ENCODE results near the gene NAALADL2.

Gene NAALADL2

DNA sequence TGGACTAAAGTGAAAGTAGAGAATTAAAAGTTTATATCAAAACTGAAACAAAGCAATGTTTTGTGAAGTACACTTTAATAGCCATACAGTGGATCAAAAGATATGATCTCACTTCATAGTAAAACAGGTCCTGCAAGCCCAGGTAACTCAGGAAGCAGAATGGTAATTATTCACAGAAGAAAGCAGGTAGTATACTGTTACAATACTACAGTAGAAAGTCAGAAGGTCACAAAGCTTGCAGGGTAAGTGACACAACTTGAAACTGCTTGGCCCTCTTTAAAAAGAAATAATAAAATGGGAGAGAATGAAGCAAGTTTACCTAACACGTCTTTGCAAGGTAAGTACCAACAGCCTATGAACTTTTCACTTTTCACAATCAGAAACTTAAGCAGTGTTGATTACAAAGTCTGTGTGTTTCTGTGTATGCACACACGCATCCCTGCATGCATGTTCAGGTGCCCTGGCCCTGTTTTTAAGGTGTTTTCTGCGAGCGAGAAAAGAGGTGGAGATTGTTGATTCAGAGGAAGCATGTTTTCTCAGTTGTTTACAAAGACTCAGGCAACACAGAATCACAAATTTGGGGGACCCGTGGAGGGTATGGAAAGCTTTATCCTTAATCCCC is at the start of gene NAALADL2:
TSS of gene NAALADL2 (plus strand) at position 221 of the 622 bp plus-strand sequence.
- DNase-seq: no peak

DNA sequence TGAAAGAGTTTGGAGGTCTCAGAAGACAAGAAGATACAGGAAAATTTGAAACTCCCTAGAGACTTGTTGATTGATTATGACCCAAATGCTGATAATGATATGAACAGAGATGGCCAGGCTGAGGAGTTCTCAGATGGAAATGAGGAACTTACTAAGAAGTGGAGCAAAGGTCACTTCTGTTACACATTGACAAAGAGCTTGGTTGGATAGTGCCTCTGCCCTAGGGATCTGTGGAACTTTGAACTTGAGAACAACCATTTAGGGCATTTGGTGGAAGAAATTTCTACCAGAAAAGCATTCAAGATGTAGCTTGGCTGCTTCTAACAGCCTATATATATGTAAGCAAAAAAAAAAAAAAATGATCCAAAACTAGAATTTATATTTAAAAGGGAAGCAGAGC is 48.9 kb upstream of the NAALADL2 start:
- DNase-seq: no peak

DNA sequence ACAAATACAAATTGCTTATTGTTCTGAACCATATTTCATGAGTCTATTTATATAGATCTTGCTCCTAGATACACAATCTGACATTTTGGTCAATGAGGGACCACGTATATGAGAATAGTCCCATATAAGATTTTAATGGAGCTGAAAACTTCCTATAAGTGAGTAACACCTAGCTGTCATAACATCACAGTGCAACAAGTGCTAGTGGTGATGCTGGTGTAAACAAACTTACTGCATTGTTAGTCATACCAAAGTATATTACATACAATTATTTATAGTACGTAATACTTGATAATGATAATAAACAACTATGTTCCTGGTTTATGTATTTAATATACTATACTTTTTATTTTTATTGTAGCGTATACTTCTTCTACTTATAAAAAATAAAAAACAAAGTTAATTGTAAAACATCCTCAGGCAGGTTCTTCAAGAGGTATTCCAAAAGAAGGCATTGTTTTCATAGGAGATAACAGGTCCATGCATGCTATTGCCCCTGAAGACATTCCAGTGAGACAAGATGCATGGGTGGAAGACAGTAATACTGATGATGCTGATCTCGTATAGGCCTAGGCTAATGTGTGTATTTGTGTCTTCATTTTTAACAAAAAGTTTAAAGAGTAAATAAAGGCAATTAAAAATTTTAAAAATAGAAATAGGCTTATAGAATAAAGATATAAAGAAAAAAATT is 46.8 kb upstream of the NAALADL2 start:
- DNase-seq: no peak

DNA sequence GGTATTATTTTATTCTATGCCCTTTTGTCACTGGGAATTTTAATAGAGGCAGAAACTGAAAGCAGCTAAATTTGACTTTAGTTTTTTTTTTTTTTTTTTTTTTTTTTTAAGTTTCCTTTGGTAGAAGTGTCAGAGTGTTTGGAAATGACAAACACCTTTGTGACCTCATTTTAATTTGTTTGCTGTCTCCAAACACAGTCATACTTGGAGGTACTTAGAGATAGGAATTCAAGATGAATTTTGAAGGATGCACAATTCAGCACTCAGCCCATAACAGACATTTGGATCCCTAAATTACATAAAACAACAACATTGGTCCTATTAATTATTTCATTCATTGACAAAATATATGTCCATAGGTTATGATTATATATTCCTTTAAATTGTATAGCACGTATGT is 43.4 kb upstream of the NAALADL2 start:
- no peak for DNase-seq

DNA sequence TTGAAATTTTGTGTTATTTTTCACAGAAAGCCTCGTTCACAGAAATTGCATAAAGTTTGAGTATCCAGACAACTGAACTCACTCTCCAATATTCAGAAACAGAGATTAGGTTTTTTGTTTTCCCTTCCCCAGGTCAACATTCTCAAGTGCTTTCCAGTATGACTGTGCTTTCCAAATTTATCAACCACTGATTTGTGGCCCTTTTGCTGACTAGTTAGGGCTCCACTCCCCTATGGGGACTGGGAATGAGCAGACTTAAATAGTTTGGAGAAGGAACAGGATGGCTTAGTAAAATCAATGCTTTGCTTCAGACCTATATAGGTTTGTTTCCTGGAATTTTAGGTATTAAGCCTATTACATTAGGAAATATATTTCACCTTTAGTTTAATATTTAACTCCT is 38.2 kb upstream of the NAALADL2 start:
- DNase-seq: no peak

DNA sequence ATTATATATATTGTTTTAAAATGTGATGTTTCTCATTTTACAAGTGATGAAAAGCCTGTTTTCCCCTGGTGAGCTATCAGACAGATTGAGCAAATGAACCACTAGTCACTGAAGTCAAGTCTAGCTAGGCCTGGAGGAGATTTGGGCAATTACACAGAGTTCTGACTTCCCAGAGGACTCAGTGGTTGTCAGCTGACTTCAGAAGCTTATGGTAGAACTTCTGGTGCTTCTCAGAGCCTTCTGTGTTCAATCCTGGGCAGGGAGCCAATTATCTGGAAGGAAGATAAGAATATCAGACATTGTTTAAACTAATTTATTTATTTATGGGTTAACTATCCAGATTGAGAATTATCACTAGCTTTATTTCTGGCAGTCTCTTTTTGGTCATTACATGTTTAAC is 37.7 kb upstream of the NAALADL2 start:
- DNase-seq: no peak

DNA sequence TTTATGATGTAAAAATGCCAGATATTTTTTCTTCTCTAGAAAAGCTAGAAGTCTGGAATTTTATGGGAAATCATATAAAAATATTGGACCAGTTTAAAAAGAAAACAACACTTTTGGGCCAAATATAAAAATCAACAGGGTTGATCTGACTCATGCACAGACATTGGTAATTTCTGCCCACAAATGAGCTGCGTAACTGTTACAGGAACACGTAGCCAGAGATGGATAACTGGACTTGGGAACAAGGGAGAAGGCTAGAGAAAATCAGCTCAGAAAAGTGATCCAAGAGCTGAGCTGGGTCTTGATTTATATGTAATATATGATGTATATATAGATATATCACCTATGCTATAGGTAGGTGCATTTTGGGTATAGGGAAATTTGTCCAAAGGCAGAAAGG is 36.8 kb upstream of the NAALADL2 start:
- DNase-seq: no peak

DNA sequence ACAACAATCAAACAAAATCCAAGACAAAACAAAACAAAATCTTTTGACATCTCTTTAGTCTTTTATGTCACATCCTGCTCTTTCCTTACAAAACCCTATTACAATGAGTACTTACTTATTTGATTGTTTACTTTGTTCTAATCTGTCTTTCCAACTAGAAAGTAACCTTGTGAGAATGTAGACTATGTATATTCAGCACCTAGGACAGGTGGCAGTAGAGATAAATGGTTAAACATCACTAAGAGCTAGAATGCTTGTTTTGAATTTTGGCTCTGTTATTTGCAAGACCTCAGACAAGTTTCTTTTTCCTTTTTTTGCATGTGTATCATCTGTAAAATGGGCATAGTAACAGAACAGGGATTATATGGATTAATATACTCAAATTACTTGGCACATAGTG is 33.1 kb upstream of the NAALADL2 start:
- DNase-seq: no peak

DNA sequence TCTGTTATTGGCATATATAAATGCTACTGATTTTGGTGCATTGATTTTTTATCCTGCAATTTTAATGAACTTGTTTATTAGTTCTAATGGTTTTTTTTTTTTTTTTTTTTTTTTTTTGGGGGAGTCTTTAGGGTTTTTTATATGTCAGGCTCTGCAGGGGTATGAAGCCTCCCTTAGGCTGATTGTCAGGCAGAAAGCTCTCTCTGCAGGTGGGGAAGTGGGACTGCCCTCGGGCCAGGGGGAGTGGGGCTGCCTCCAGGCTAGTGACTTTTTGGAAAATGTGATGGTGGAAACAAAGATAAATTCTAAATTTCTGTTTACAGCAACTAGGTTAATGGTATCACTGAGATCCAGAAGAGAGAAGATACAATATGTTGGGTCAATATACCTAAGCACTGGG is 14.4 kb upstream of the NAALADL2 start:
- DNase-seq: no peak

DNA sequence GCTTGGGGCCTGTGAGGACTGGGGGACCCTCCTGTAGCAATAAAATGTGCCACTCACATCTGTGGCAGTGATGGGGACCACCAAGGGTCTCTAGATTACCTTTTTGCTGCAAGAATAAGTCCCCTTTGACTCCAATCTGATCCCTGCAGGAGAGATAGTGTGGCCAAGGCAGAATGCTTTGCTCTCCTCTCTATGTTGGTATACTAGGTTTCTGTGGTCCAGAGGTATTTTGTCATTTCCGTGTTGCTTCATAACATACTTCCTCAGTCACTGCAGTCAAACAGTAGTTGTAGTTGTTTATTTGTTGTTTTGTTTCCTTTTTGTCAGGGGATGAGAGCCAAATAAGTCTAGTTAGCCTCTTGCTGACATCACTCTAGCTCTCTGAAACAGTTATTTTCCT is 13.1 kb upstream of the NAALADL2 start:
- no peak for DNase-seq

DNA sequence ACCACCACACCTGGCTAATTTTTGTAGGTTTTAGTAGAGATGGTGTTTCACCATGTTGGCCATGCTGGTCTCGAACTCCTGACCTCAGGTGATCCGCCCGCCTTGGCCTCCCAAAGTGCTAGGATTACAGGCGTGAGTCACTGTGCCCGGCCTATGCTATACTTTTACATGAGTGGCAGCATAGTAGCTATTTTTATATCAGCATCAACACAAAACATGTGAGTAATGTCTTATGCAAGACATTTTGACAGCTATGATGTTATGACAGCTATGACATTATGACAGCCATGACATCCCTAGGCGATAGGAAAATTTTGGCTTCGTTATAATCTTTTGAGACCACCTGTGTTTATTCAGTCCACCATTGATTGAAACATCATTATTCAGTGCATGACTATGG is 4.1 kb upstream of the NAALADL2 start:
- DNase-seq: no peak

DNA sequence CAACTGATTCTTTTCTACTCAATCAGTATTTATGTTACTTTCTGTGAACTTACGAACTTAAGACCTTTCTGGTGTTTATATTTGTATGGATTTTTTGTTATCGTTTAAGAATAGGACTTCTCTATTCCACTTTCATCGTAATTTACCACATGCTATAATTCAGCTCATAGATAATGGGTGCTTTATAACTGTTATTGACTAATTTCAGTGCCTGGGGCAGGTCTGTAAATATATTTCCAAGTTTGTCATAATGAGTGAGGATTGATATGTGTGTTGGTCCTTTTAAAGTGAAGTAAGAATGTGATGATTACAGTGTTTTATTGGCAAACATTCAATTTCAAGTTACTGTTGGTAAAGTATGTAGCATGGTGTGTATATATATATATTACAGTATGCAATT is 1.8 kb upstream of the NAALADL2 start:
- DNase-seq: no peak

DNA sequence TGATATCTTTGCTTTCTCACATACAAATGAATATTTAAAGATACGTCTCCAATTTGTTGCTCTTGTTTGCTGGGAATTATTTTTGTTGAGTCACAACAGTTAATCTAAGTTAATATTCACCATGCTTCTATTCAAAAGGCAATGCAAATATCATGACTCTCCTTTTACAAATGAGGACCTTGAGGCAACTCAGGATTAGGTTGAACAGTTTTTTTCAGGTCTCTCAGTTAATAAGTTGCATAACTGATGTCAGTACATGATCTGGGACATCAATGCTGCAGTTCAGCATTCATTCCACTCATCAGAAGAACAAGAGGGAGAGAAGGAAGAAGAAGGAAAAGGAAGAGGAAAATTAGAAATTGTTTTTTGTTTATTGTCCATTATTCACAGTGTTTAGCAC is 781 bp upstream of the NAALADL2 start:
- DNase-seq: no peak

DNA sequence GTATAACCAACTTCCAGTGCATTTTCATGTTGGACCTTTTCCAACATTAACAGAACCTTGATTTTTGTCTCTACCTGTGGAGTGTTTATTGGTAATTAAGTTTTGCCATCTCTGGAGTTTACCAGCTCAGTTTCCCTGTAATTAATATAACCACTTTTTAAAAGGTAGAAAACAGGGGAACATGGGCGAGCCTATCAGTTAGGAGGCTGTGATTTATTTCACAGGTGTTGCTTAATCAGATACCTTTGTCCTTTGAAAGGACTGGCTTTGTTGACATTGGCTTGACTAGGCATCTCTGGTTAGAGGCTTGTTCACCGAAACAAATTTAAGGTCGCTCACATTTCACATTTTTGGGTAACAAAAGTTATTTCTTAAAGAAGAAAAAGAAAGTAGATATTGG is 622 bp downstream of the NAALADL2 start:
- no peak for DNase-seq

DNA sequence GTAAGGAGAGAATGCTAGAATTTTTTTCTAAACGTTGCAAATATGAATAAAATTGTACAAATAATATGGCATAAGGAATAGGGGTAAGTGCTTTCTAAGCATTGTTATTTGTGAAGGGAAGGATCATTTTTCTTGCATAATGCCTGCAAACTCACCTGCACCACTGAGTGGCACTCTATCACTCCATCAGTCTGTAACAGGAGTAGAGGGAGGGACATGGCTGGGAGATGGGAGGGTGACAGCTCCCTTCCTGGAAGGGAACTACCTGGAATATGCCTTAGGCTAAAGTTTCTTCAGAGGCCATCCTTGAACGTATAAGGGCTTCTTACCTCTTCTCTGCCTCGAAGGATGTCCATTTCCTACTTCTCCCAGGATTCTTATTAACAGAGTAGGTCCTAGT is 3.0 kb downstream of the NAALADL2 start:
- peak; percentile 20 for DNase-seq

DNA sequence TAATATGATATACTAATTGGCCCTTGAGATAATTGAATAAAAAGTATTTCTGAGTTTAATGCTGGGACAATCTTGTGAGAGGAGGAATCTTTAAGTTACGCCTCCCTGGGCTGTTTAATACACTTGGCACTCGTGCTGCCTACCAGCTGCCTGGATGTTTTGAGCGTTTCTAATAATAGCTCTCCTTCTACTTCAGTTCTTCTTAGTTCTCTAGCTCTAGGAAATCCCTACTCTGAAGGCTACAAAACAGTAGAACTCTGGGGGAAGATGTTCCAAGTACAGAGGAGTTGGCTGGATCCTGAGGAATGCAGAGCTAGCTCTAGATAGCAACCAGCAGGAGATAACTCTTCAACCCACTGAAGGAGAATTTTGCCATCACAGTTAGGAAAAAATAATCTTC is 3.5 kb downstream of the NAALADL2 start:
- DNase-seq: no peak

DNA sequence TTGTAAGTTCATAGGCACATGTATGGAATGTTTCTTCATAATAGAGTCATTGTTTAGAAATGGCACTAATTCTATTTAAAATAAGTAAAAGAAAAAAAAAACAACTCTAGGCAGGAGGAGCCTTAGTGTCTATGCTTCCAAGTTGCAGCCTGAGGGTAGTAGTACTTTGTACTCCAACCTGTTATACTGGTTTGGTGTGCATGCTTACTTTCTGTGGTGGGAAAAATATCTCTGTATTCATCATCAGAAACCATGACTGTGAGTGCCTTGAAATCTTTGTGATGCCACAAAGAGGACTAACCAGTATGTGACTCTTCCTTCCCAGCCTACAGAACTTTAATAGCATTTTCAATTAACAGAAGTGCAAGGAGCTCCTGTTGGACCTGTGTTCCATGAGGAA is 4.4 kb downstream of the NAALADL2 start:
- no peak for DNase-seq

DNA sequence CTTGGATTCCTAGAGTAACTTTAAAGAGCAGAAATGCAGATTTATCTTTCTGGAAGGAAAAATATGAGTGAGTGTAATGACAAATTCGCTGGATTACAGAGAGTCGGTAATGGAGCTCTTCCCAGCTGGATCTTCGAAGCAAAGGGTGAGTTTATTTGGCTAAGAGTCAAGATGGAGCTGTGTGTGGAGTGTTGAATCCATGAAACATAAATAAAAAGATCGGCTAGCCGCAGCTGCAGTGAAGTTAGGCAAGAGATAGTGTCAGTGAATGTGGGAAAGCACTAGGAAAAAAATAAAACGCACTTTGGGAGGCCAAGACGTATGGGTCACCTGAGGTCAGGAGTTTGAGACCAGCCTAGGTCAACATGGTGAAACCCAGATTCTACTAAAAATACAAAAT is 10.3 kb downstream of the NAALADL2 start:
- no peak for DNase-seq

DNA sequence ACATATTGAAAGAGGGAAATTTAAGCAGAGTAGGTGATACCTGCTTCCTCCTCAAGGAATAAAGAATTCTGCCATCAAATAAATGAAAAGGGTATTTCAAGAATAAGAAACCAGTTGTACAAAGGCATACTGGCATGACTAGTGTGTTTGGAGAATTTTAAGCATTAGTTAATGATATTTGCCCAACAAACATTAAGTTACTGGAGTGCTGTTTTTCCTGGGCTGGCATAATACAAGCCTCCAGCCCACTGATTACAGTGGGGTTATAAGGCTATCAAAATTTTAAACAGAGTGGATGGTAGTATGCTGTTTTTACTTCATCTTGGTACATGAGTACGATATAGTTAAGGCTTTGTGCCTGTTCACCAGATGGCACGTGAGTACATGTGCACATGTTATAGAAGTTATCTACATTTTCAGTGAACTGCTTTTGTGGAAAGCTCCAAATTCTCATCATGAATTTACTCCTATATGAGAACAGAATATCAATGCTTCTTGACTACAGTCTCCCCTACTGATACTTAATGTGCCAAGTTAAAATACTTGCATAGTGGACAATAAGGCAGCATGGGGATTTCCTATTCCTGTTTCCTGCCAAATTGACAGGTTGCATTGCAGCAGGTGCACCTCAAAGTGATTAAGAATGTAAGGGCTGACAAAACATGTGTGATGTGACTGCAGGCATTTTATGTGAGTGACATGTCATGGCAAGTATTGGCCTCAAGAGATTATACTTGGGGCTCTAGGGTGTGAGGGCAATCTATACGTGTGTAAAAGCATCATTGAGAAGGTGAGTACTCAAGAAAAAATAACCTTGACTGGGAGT is 14.9 kb downstream of the NAALADL2 start:
- DNase-seq: no peak

DNA sequence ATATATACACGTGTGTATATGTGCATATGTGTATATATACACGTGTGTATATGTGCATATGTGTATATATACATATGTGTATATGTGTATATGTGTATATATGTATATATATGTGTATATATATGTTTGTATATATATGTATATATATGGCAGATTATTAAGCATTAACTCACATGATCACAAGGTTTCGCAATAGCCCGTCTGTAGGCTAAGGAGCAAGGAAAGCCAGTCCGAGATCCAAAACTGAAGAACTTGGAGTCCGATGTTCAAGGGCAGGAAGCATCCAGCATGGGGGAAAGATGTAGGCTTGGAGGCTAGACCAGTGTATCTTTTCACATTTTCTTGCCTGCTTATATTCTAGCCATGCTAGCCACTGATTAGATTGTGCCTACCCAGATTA is 23.7 kb downstream of the NAALADL2 start:
- no peak for DNase-seq

DNA sequence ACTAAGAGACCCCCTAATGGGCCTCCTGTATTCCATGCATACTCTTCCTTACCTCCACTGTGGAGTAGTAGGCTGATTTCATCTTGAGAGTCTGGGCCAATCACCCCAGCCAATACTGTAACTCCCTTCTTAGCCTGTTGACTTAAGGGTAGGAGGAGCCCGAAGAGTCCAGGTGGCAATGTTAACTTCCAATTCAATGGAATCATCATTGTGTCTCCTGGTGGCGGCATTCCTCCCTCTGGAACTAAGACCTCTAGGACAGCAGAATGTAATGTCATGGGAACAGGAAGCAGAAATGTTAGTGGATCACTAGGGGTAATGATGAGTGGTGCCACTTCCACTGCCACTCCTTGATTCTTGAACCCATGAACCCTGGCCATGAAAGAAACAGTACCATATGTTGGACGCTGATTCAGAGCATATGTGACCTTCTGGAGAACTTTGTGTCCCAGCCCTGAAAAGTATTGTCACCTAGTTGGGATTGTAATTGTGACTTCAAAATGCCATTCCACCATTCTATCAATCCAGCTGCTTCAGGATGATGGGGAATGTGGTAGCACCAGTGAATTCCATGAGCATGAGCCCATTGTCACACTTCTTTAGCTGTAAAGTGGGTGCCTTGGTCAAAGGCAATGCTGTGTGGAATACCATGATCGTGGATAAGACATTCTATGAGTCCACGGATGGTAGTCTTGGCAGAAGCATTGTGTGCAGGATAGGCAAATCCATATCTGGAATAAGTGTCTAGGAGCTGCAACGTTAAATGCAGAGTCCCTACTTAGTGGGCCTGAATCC is 24.9 kb downstream of the NAALADL2 start:
- DNase-seq: no peak

DNA sequence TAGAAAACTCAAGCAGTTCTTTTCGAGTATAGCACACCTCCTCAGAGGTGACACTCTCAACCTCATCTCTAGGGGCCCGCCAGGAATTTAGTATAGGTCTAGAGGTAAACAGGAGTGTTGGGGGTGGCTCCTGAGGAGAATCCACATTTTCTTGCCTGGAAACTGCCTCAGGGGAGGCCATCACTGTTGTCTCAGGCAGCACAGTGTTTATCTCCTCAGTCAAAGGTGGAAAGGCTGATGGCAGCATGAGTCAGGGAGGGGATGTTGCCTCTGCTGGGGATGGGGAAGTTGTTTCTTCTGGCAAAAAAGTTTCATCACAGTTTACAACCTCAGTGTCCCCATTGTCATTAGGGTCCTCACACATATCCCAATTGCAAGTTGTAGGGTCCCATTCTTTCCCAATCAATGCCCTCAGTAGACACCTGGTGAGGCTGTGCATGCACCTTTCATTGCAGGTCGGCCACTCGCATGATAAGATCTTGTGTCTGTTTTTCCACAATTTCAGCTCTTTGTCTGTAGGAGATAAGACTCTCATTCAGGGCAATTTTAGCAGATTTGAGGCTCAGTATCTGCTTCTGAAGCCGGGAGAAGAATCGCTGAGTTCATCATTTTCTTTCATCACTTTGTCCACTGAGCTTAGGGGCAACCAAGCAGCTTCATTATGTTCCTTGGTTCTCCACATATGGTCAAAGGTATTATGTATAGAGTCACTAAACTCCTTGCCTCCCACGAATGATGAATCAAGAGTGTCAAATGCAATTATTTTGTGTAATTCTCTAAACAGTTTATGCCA is 25.8 kb downstream of the NAALADL2 start:
- DNase-seq: no peak

All from NCI-H226 (cell line).